ENCODE results near the gene FHAD1.

Gene FHAD1

DNA sequence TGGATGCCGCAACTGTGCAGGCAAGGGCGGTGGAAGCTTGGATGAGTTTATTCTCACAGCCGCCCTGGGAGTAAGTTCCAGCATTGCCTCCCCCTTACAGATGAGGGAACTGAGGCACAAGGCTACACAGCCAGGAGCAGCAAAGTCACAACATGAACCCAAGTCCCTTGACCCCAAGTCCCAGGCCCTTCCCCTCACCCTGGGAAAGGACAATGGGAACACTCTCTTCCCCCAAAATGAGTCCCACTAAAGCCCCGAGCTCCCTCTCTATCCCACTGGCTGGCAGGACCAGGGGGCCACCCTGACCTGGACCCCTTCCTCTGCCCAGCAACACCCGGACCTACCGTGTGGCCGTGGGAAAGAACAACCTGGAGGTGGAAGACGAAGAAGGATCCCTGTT is 195.1 kb downstream of the FHAD1 start:
- no peak for TF ChIP-seq CTCF (IDR thresholded peaks at IDR 0.05)

DNA sequence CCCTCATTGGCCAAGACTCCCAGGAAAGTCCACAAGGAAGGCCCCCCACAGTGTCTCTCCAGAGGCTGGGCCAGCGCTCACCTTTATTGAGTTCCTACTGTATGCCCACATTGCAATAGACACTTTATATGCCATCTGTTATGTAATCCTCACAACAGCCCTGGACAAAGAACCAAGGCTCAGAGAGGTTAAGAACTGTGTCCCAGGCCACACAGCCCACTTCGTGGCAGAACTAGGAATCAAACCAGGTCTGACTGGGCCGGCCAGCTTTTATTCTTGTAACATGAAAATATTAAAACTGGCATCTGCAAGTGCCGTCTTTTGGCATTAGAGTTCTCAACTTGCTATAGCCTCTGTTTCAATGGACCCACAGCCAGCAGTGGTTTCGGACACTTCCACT is 195.7 kb downstream of the FHAD1 start:
- no peak for TF ChIP-seq CTCF (IDR thresholded peaks at IDR 0.05)

- no peak for TF ChIP-seq CTCF (IDR thresholded peaks at IDR 0.05)
Observed at GRCh38 chr1:15443281-15443680, 196.3 kb downstream of the FHAD1 start.

DNA sequence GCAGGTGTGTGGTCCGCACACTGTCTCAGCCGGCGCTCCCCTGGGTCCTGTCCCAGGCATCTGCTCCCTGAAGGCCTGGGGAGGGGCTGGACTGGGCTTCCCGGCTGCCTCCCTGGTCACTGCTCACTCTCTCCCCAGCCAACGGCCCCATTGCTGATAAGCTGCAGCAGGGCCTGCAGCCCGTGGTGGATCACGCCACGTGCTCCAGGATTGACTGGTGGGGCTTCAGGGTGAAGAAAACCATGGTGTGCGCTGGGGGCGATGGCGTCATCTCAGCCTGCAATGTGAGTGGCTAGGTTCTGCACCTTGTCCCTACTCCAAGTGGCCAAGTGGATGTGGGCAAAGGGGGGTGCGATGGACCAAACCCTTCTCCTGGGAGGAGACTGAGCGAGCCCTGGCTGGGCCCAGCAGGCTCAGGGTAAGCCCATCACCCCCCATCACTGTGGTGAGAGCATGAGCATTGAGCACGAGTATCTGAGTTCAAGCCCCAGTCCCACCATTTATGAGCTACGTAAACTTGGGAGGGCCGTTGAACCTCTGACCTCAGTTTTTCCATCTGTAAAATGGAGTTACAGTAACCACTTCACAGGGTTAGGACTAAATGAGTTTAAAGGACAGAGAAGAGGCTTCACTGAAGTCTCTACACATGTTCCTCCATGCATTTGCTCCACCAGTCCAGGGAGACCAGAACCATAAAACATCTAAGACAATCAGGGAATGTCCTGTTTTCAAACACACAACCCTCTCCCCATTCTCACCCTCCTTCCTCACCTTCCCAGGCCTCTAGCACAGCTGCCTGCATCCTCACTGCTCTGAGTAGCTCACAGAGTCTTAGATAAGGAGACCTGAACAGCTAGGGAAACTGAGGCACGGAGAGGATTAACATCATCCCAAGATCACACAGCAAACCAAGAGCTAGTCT is 197.7 kb downstream of the FHAD1 start:
- no peak for TF ChIP-seq CTCF (IDR thresholded peaks at IDR 0.05)

DNA sequence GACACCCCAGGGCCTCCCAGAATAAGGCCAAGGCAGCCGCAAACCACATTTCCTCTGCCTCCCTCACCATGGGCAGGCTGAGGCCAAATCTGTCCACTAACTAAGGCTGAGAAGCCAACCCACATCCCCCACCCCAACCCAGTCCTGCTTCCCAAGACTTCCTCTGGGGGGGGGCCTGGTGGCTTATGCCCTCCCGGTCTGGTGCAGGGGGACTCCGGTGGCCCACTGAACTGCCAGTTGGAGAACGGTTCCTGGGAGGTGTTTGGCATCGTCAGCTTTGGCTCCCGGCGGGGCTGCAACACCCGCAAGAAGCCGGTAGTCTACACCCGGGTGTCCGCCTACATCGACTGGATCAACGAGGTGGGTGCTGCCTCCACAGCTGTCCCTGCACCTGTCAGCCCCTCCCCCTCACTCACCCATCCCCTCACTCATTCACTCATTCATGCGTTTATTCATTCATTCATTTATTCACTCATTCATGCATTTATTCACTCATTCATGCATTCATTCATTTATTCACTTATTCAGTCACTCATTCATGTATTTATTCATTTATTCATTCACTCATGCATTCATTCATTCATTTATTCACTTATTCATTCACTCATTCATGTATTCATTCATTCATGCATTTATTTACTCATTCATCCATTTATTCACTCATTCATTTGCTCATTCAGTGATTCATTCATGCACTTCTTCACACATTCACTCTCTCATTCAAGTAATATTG is 198.5 kb downstream of the FHAD1 start:
- no peak for TF ChIP-seq CTCF (IDR thresholded peaks at IDR 0.05)

- TF ChIP-seq CTCF (IDR thresholded peaks at IDR 0.05) = no peak
Observed at GRCh38 chr1:15446212-15446611, 199.2 kb downstream of the FHAD1 start.

Data from LNCAP (cell line).